ENCODE results near the gene AFF3.

Gene AFF3

GRCh38 chr2:99850084-99850710 is 292.2 kb downstream of the AFF3 start:
- no peak for DNase-seq

GRCh38 chr2:99846462-99847107 is 295.8 kb downstream of the AFF3 start:
- no peak for DNase-seq

- no peak for DNase-seq
These were observed 297.1 kb downstream of the AFF3 start for GRCh38 chr2:99845296-99845695.

GRCh38 chr2:99842451-99842850 is 299.9 kb downstream of the AFF3 start:
- DNase-seq: no peak

- DNase-seq: no peak
These were observed 300.6 kb downstream of the AFF3 start for GRCh38 chr2:99841749-99842148.

GRCh38 chr2:99840831-99841230 is 301.6 kb downstream of the AFF3 start:
- DNase-seq: no peak

- no peak for DNase-seq
These were observed 305.4 kb downstream of the AFF3 start for GRCh38 chr2:99836690-99837605.

- DNase-seq: no peak
These were observed 308.0 kb downstream of the AFF3 start for GRCh38 chr2:99834426-99834825.

GRCh38 chr2:99833586-99834201 is 308.7 kb downstream of the AFF3 start:
- no peak for DNase-seq

- no peak for DNase-seq
These were observed 309.5 kb downstream of the AFF3 start for GRCh38 chr2:99832926-99833325.

- no peak for DNase-seq
These were observed 310.6 kb downstream of the AFF3 start for GRCh38 chr2:99831772-99832171.

GRCh38 chr2:99827296-99827999 is 314.9 kb downstream of the AFF3 start:
- DNase-seq: no peak

GRCh38 chr2:99825630-99826029 is 316.8 kb downstream of the AFF3 start:
- DNase-seq: no peak

GRCh38 chr2:99824758-99825157 is 317.6 kb downstream of the AFF3 start:
- DNase-seq: no peak

GRCh38 chr2:99822474-99823207 is 319.7 kb downstream of the AFF3 start:
- no peak for DNase-seq

- DNase-seq: no peak
These were observed 320.4 kb downstream of the AFF3 start for GRCh38 chr2:99821984-99822383.

- no peak for DNase-seq
These were observed 320.8 kb downstream of the AFF3 start for GRCh38 chr2:99821572-99821971.

- DNase-seq: no peak
These were observed 321.4 kb downstream of the AFF3 start for GRCh38 chr2:99821039-99821438.

- DNase-seq: no peak
These were observed 322.6 kb downstream of the AFF3 start for GRCh38 chr2:99819766-99820165.

GRCh38 chr2:99818842-99819241 is 323.5 kb downstream of the AFF3 start:
- DNase-seq: no peak

GRCh38 chr2:99816908-99817307 is 325.5 kb downstream of the AFF3 start:
- no peak for DNase-seq

GRCh38 chr2:99812426-99812825 is 330.0 kb downstream of the AFF3 start:
- DNase-seq: no peak
